K562 (cell line): Measurements from ENCODE around the gene APOL2. TPM values are rescaled to one million over a fixed set of nuclear protein-coding genes. Genes with fewer than 3 reads are reported as not detected.
A peak's percentile ranks its signal among the peaks of the same experiment; 100 is the strongest.
"Not testable (repeated sequence)": the region's sequence is repeated elsewhere in the genome, so short reads cannot be mapped to it uniquely, and the experiment has no call there.

Source experiments
- ATAC-seq: fragments of 200-7000 bp; cut with Tn5 transposase; 3 replicates; pipeline ENCODE4 v1.9.1; 2020; ENCODE audit warnings: moderate library complexity
- BruUV-seq: library from RNA; stranded (reverse); fragments of 400-500 nt; replicated peaks from 2 replicates; lab custom pipeline; 2021; lab: Mats Ljungman, UMichigan
- CTCF ChIA-PET: fragments of 300-600 bp; formaldehyde crosslinking; extraction: SDS; loops from one replicate; lab custom pipeline; 2021; ENCODE audit warnings: low intra/inter-chr PET ratio; lab: Yijun Ruan, JAX
- POLR2A ChIA-PET: fragments of 300-600, 350-650 bp; sonication (Branson Sonifier 250); formaldehyde crosslinking; extraction: SDS; loops from one replicate; lab custom pipeline; 2021; ENCODE audit warnings: antibody characterized with exemption, inconsistent platforms; lab: Yijun Ruan, JAX
- DNase-seq, 4 experiments: peaks; one replicate each; pipeline versions ENCODE4 v3.0.0 to v3.0.0-alpha.2; 2011 to 2018; ENCODE audit warnings: low spot score in 3 of 4, mixed read lengths in 3 of 4; ENCODE audit errors: extremely low read depth in 1 of 4
- FAIRE-seq: peaks from 2 replicates; lab custom pipeline; 2011; peaks lifted over from hg19 to GRCh38; lab: Jason Lieb, UNC
- H2AFZ ChIP-seq: 2 replicates; pipeline ENCODE4 v1.6.0; 2011; ENCODE audit warnings: low read depth, low read length, control low read depth, inconsistent platforms
- H3K27ac ChIP-seq: fragments of 200-600 bp; 3 replicates; pipeline ENCODE4 v1.8.0; 2011; ENCODE audit warnings: low read depth, mild to moderate bottlenecking, control low read depth, inconsistent platforms, low read length, moderate library complexity, mixed read lengths; ENCODE audit errors: extremely low read depth
- H3K27me3 ChIP-seq, 2 experiments: fragments of 300-600 bp in 1 of 2; 2 replicates in 1 of 2; 3 replicates in 1 of 2; pipeline versions ENCODE4 v1.6.0 to v1.8.0; 2011; ENCODE audit warnings: inconsistent platforms in 2 of 2, low read length in 2 of 2, mild to moderate bottlenecking in 1 of 2, mixed read lengths in 1 of 2, moderate library complexity in 1 of 2; ENCODE audit not compliant: control insufficient read depth in 2 of 2, insufficient read depth in 2 of 2
- H3K36me3 ChIP-seq: fragments of 300-600 bp; 3 replicates; pipeline ENCODE4 v1.8.0; 2011; ENCODE audit warnings: mild to moderate bottlenecking, low read length, inconsistent platforms; ENCODE audit not compliant: control insufficient read depth, insufficient read depth
- H3K4me1 ChIP-seq, 2 experiments: fragments of 200-600 bp in 1 of 2; replicated peaks in 1 of 2; 2 replicates in 1 of 2; 3 replicates in 1 of 2; pipeline versions ENCODE4 v1.5.1 to v1.8.0; 2011; ENCODE audit warnings: inconsistent platforms in 2 of 2, low read length in 2 of 2, mild to moderate bottlenecking in 1 of 2, mixed read lengths in 1 of 2, moderate library complexity in 1 of 2; ENCODE audit not compliant: control insufficient read depth in 2 of 2, insufficient read depth in 2 of 2
- H3K4me2 ChIP-seq: 2 replicates; pipeline ENCODE4 v1.6.1; 2011; ENCODE audit warnings: low read length, control low read depth, inconsistent platforms, mixed read lengths; ENCODE audit not compliant: insufficient read depth
- H3K4me3 ChIP-seq: fragments of 200-600 bp; sonication (generic), shearing (Covaris generic); 2 replicates; pipeline ENCODE4 v1.5.1; 2016; ENCODE audit warnings: control low read depth, inconsistent platforms
- H3K79me2 ChIP-seq: fragments of 200-600 bp; 3 replicates; pipeline ENCODE4 v1.8.0; 2011; ENCODE audit warnings: low read length, inconsistent platforms; ENCODE audit not compliant: control insufficient read depth, insufficient read depth
- H3K9ac ChIP-seq, 2 experiments: 2 replicates each; pipeline versions ENCODE4 v1.6.0 to v1.6.1; 2011; ENCODE audit warnings: low read depth in 2 of 2, low read length in 2 of 2, control low read depth in 1 of 2, inconsistent platforms in 1 of 2, mild to moderate bottlenecking in 1 of 2, mixed read lengths in 1 of 2; ENCODE audit not compliant: insufficient read depth in 1 of 2
- H3K9me1 ChIP-seq: one replicate; pipeline ENCODE4 v1.6.0; 2011; ENCODE audit warnings: inconsistent platforms, mild to moderate bottlenecking, low read length, moderate library complexity; ENCODE audit not compliant: control insufficient read depth, insufficient read depth
- H3K9me3 ChIP-seq: replicated peaks from 2 replicates; pipeline ENCODE4 v1.5.1; 2011; ENCODE audit warnings: low read depth, low read length, inconsistent platforms; ENCODE audit not compliant: control insufficient read depth, insufficient read depth
- H4K20me1 ChIP-seq: replicated peaks from 2 replicates; pipeline ENCODE4 v1.6.1; 2011; ENCODE audit warnings: low read length, inconsistent platforms, mixed read lengths; ENCODE audit not compliant: control insufficient read depth, insufficient read depth
- AFF1 ChIP-seq, 2 experiments: fragments of 450-650 bp; IDR thresholded peaks; 2 replicates each; pipeline ENCODE4 v1.6.1; 2018; ENCODE audit warnings: mild to moderate bottlenecking in 2 of 2, low read depth in 1 of 2; ENCODE audit not compliant: partially characterized antibody in 2 of 2
- CBX3 ChIP-seq, 2 experiments: IDR thresholded peaks; 1 replicate in 1 of 2; 2 replicates in 1 of 2; pipeline ENCODE4 v1.6.1; 2012; ENCODE audit warnings: inconsistent platforms in 2 of 2, low read length in 2 of 2, borderline replicate concordance in 1 of 2, control low read depth in 1 of 2
- HDAC6 ChIP-seq: IDR thresholded peaks from 2 replicates; pipeline ENCODE4 v1.6.1; 2012; ENCODE audit warnings: low read depth, mild to moderate bottlenecking, control low read depth, inconsistent platforms, low read length, moderate library complexity
- KAT7 ChIP-seq: sonication (generic); formaldehyde crosslinking; IDR thresholded peaks from 2 replicates; pipeline ENCODE4 v1.8.0; 2022; ENCODE audit warnings: missing genetic modification reagents, mild to moderate bottlenecking, borderline replicate concordance
- NR2C2 ChIP-seq, 2 experiments: fragments of 200-800 bp in 1 of 2; sonication (Bioruptor generic) in 1 of 2; sonication (generic) in 1 of 2; formaldehyde crosslinking in 1 of 2; IDR thresholded peaks; 2 replicates each; pipeline versions ENCODE4 v1.6.1 to v1.8.0; 2016 to 2022; ENCODE audit warnings: mild to moderate bottlenecking in 1 of 2, missing compliant biosample characterization in 1 of 2, missing genetic modification characterization in 1 of 2, missing genetic modification reagents in 1 of 2
- TRIM24 ChIP-seq, 2 experiments: fragments of 450-650 bp; IDR thresholded peaks; 2 replicates each; pipeline ENCODE4 v1.6.1; 2016
- TRIM28 ChIP-seq: fragments of 450-650 bp; IDR thresholded peaks from 2 replicates; pipeline ENCODE4 v1.6.1; 2017
- TSC22D4 ChIP-seq: fragments of 450-650 bp; IDR thresholded peaks from 2 replicates; pipeline ENCODE4 v1.6.1; 2016; ENCODE audit warnings: missing genetic modification characterization, missing biosample characterization, control low read depth
- ZNF280A ChIP-seq: fragments of 450-650 bp; IDR thresholded peaks from 2 replicates; pipeline ENCODE4 v1.6.1; 2018; ENCODE audit warnings: mild to moderate bottlenecking, low read depth; ENCODE audit not compliant: partially characterized antibody
- ZNF717 ChIP-seq: fragments of 250-450 bp; sonication (Bioruptor Pico); IDR thresholded peaks from 2 replicates; pipeline ENCODE4 v1.5.0; 2021
- WGBS: fragments of 100-300 bp; shearing (Covaris generic); methylation state at CpG from one replicate; pipeline ENCODE4 v1.1.6; 2016; ENCODE audit warnings: low coverage, mixed read lengths; ENCODE audit not compliant: insufficient coverage; ENCODE audit errors: missing lambda C conversion rate; 5-methylcytosine and 5-hydroxymethylcytosine counted together
- in situ Hi-C: fragments of 300-500 bp; cut with MboI; formaldehyde crosslinking; loops from 4 replicates; pipeline ENCODE4 v1.15.0; 2018; ENCODE audit warnings: inconsistent platforms, mixed read lengths
- intact Hi-C: fragments of 100-400 bp; cut with micrococcal nuclease; formaldehyde crosslinking; loops from 2 replicates; pipeline ENCODE4 v1.14.2; 2022
- polyA plus RNA-seq, 8 experiments: library from polyadenylated mRNA; depleted of rRNA in 4 of 8; stranded (reverse) in 5 of 8; unstranded in 3 of 8; fragments of >200 nt; fragmentation: Nextera tagmentation in 2 of 8; fragmentation: Illumina TruSeq in 1 of 8; extraction: Ambion mirVana in 2 of 8; extraction: Trizol in 1 of 8; gene quantifications; 2 replicates each; pipeline versions ENCODE4 v1.2.1 to v1.2.3, GENCODE V29; 2011 to 2014; ENCODE audit warnings: inconsistent platforms in 1 of 8, missing spikeins in 1 of 8
- total RNA-seq, 7 experiments: library from RNA; depleted of rRNA in 6 of 7; stranded (reverse); fragments of >200 nt in 6 of 7; fragmentation: Illumina TruSeq in 2 of 7; extraction: Trizol in 2 of 7; gene quantifications; 2 replicates each; pipeline versions ENCODE4 v1.2.1 to v1.2.3, GENCODE V29; 2011 to 2021; ENCODE audit warnings: low replicate concordance in 1 of 7

APOL2 gene
- total and polyA plus RNA-seq, 9 of the 15 experiments (the other 6 are each of a cell fraction or from before 2014, with no cell fraction given), result 2.7 to 10.6 (median 8.9) TPM

GRCh38 chr22:36209488-36209908, 29.8 kb downstream of the APOL2 start:
- H3K36me3 ChIP-seq, H3K4me2 ChIP-seq, H4K20me1 ChIP-seq, in situ Hi-C loops, intact Hi-C loops, H3K27ac ChIP-seq, ATAC-seq, DNase-seq, POLR2A ChIA-PET, H3K9me1 ChIP-seq, CTCF ChIA-PET, BruUV-seq, H2AFZ ChIP-seq, FAIRE-seq, H3K9ac ChIP-seq, H3K79me2 ChIP-seq, H3K9me3 ChIP-seq, H3K4me1 ChIP-seq, H3K27me3 ChIP-seq, H3K4me3 ChIP-seq: not testable (repeated sequence)
- TF ChIP-seq TRIM24 (IDR thresholded peaks at IDR 0.05) (0 out of 4 replicates have a peak, but pooled peaks of 1 of the 2 experiments have one; percentile 33), CBX3 (IDR thresholded peaks at IDR 0.05; ENCODE audit: borderline replicate concordance in 1 of 2, low read length in 2 of 2) (peak in 1 of 2 experiments; percentile 32; a peak in 1 of 3 replicates), ZNF280A (peak; percentile 29), TRIM28 (peak; percentile 54; the same call in 1 of the 2 replicates)
- 52% methylated on average over 4 of the region's 5 CpGs for WGBS

GRCh38 chr22:36208914-36209313, 30.4 kb downstream of the APOL2 start:
- ATAC-seq (no peak), FAIRE-seq (no peak), DNase-seq (no peak)
- no peaks in the 10 kb centered on the region for H3K9me1 ChIP-seq
- no peak overlapping the region for H3K4me3 ChIP-seq
- no TSS peak for BruUV-seq
- no peak overlapping the region for H3K9ac ChIP-seq
- H3K4me1 ChIP-seq, result no peaks in the 10 kb centered on the region; a peak in 1 of 5 replicates
- H4K20me1 ChIP-seq, result no peaks in the 10 kb centered on the region
- H3K27me3 ChIP-seq, result no peaks in the 10 kb centered on the region
- in situ Hi-C loops (no loop called here), intact Hi-C loops (no loop called here)
- H3K9me3 ChIP-seq, result peaks cover 2% of the 10 kb centered on the region; the same call in 1 of the 2 replicates
- CTCF ChIA-PET, result no interaction called here
- no peaks in the 10 kb centered on the region for H3K36me3 ChIP-seq
- H3K4me2 ChIP-seq, result no peak overlapping the region
- POLR2A ChIA-PET, result no interaction called here
- 45% methylated on average over 1 of the region's 1 CpG for WGBS
- H3K27ac ChIP-seq, result no peak overlapping the region
- H3K79me2 ChIP-seq, result no peaks in the 10 kb centered on the region
- no peak overlapping the region for H2AFZ ChIP-seq
- no peak for TF ChIP-seq KAT7
- no peak for TF ChIP-seq ZNF717 (CRISPR knock-in tag)
- TF ChIP-seq TSC22D4 (tag), result no peak
- no peak for TF ChIP-seq NR2C2 (CRISPR knock-in tag; IDR thresholded peaks at IDR 0.05)
- no peak for TF ChIP-seq NR2C2 (tag; IDR thresholded peaks at IDR 0.05)
- TF ChIP-seq HDAC6, result no peak
- no peak for TF ChIP-seq AFF1 (IDR thresholded peaks at IDR 0.05; ENCODE audit: low read depth in 1 of 2, partially characterized antibody in 2 of 2)
